Neural progenitor cell (in vitro differentiated cells): ENCODE results near the gene ERMARD. TPM values are rescaled to one million over a fixed set of nuclear protein-coding genes. Genes with fewer than 3 reads are reported as not detected.

Experiments used
- DNase-seq: peaks from one replicate; pipeline ENCODE4 v3.0.0-alpha.2; 2016; ENCODE audit warnings: low spot score
- H2AFZ ChIP-seq: fragments of 200-600 bp; sonication (generic); replicated peaks from 2 replicates; pipeline ENCODE4 v1.6.1; 2016; ENCODE audit warnings: antibody characterized with exemption
- H3F3A ChIP-seq: fragments of 200-600 bp; sonication (generic); 2 replicates; pipeline ENCODE4 v1.6.1; 2016; ENCODE audit warnings: antibody characterized with exemption, low read depth
- H3K27ac ChIP-seq: fragments of 200-600 bp; sonication (generic); 2 replicates; pipeline ENCODE4 v1.5.1; 2016; ENCODE audit warnings: mild to moderate bottlenecking
- H3K27me3 ChIP-seq: fragments of 200-600 bp; sonication (generic); 2 replicates; pipeline ENCODE4 v1.6.1; 2016; ENCODE audit warnings: mild to moderate bottlenecking, moderate library complexity
- H3K36me3 ChIP-seq: fragments of 200-600 bp; sonication (generic); 2 replicates; pipeline ENCODE4 v1.5.1; 2016
- H3K4me1 ChIP-seq: fragments of 200-600 bp; sonication (generic); 2 replicates; pipeline ENCODE4 v1.6.1; 2016; ENCODE audit warnings: mixed run types
- H3K4me2 ChIP-seq: fragments of 200-600 bp; sonication (generic); 2 replicates; pipeline ENCODE4 v1.6.1; 2016
- H3K4me3 ChIP-seq: fragments of 200-600 bp; sonication (generic); 2 replicates; pipeline ENCODE4 v1.5.1; 2016
- H3K79me2 ChIP-seq: fragments of 200-600 bp; sonication (generic); 2 replicates; pipeline ENCODE4 v1.6.1; 2016; ENCODE audit warnings: low read depth
- H3K9ac ChIP-seq: fragments of 200-600 bp; sonication (generic); 2 replicates; pipeline ENCODE4 v1.6.1; 2016
- H3K9me3 ChIP-seq: fragments of 200-600 bp; sonication (generic); 2 replicates; pipeline ENCODE4 v1.5.1; 2016; ENCODE audit warnings: low read depth
- H4K20me1 ChIP-seq: fragments of 200-600 bp; sonication (generic); 2 replicates; pipeline ENCODE4 v1.6.1; 2016; ENCODE audit warnings: low read depth
- H3K27ac Mint-ChIP-seq: 3 replicates; pipeline ENCODE4 v1.8.0; 2021; ENCODE audit warnings: mixed read lengths
- H3K27me3 Mint-ChIP-seq: 2 replicates; pipeline ENCODE4 v1.8.0; 2022; ENCODE audit warnings: low read depth, mild to moderate bottlenecking, inconsistent platforms, moderate library complexity, mixed read lengths; ENCODE audit not compliant: insufficient read depth
- H3K36me3 Mint-ChIP-seq: 3 replicates; pipeline ENCODE4 v1.8.0; 2021; ENCODE audit warnings: mixed read lengths
- H3K4me1 Mint-ChIP-seq: 3 replicates; pipeline ENCODE4 v1.8.0; 2021; ENCODE audit warnings: mixed read lengths
- H3K4me3 Mint-ChIP-seq: 3 replicates; pipeline ENCODE4 v1.8.0; 2021; ENCODE audit warnings: mild to moderate bottlenecking, moderate library complexity, mixed read lengths
- H3K9me3 Mint-ChIP-seq: 3 replicates; pipeline ENCODE4 v1.8.0; 2020; ENCODE audit warnings: mixed read lengths
- EZH2 ChIP-seq: fragments of 200-600 bp; sonication (generic); IDR thresholded peaks from 2 replicates; pipeline ENCODE4 v1.6.1; 2017; ENCODE audit warnings: antibody characterized with exemption, mild to moderate bottlenecking, moderate library complexity
- EZH2phosphoT487 ChIP-seq: fragments of 200-600 bp; sonication (generic); IDR thresholded peaks from 2 replicates; pipeline ENCODE4 v1.6.1; 2017; ENCODE audit warnings: antibody characterized with exemption
- total RNA-seq: library from RNA; depleted of rRNA; stranded (reverse); fragments of >200 nt; gene quantifications from 2 replicates; pipeline ENCODE4 v1.2.3, GENCODE V29; 2015; ENCODE audit warnings: low replicate concordance
- TF ChIP-seq, protein P1 (sequence below): fragments of 200-600 bp; sonication (generic); IDR thresholded peaks from 2 replicates; pipeline ENCODE4 v1.5.1; 2017; ENCODE audit warnings: antibody characterized with exemption, mild to moderate bottlenecking

ERMARD gene
- 23.9 and 31.4 TPM in 2 replicates for total RNA-seq

GRCh38 chr6:169751242-169752073 is at the start of gene ERMARD, which contains the start of gene DYNLT2:
Gene ERMARD, plus strand, starts transcription at chr6:169751622. Its CDS starts 36 bp downstream, at chr6:169751658.
Gene DYNLT2, minus strand, starts transcription at chr6:169751572. Its CDS starts 114 bp downstream, at chr6:169751458.
- H3K4me3 ChIP-seq = peak within 1 kb of the TSS; percentile 90
- peaks cover 38% of the 10 kb centered on the region for H3K79me2 ChIP-seq
- no peaks in the 10 kb centered on the region for H3K36me3 ChIP-seq
- H3K27me3 ChIP-seq = no peaks in the 10 kb centered on the region
- Mint-ChIP-seq H3K27ac (peak within 1 kb of the TSS; percentile 99), H3K4me3 (peak within 1 kb of the TSS; percentile 99), H3K27me3 (peaks cover 2% of the 10 kb centered on the region), H3K4me1 (peaks cover 43% of the 10 kb centered on the region), H3K36me3 (peaks cover 9% of the 10 kb centered on the region), H3K9me3 (peaks cover 1% of the 10 kb centered on the region)
- peak within 1 kb of the TSS; percentile 78 for H2AFZ ChIP-seq
- peaks cover 21% of the 10 kb centered on the region for H3F3A ChIP-seq
- no peaks in the 10 kb centered on the region for H3K9me3 ChIP-seq
- peak within 1 kb of the TSS; percentile 96 for H3K4me2 ChIP-seq
- no peaks in the 10 kb centered on the region for H4K20me1 ChIP-seq
- peaks cover 16% of the 10 kb centered on the region for H3K4me1 ChIP-seq
- peak; percentile 98 for DNase-seq
- peak within 1 kb of the TSS; percentile 95 for H3K9ac ChIP-seq
- TF ChIP-seq, protein P1, sequence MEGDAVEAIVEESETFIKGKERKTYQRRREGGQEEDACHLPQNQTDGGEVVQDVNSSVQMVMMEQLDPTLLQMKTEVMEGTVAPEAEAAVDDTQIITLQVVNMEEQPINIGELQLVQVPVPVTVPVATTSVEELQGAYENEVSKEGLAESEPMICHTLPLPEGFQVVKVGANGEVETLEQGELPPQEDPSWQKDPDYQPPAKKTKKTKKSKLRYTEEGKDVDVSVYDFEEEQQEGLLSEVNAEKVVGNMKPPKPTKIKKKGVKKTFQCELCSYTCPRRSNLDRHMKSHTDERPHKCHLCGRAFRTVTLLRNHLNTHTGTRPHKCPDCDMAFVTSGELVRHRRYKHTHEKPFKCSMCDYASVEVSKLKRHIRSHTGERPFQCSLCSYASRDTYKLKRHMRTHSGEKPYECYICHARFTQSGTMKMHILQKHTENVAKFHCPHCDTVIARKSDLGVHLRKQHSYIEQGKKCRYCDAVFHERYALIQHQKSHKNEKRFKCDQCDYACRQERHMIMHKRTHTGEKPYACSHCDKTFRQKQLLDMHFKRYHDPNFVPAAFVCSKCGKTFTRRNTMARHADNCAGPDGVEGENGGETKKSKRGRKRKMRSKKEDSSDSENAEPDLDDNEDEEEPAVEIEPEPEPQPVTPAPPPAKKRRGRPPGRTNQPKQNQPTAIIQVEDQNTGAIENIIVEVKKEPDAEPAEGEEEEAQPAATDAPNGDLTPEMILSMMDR = peak; percentile 21
- TF ChIP-seq EZH2phosphoT487 = no peak
- peak; percentile 45 for TF ChIP-seq EZH2
- H3K27ac ChIP-seq = peak within 1 kb of the TSS; percentile 97

DNA sequence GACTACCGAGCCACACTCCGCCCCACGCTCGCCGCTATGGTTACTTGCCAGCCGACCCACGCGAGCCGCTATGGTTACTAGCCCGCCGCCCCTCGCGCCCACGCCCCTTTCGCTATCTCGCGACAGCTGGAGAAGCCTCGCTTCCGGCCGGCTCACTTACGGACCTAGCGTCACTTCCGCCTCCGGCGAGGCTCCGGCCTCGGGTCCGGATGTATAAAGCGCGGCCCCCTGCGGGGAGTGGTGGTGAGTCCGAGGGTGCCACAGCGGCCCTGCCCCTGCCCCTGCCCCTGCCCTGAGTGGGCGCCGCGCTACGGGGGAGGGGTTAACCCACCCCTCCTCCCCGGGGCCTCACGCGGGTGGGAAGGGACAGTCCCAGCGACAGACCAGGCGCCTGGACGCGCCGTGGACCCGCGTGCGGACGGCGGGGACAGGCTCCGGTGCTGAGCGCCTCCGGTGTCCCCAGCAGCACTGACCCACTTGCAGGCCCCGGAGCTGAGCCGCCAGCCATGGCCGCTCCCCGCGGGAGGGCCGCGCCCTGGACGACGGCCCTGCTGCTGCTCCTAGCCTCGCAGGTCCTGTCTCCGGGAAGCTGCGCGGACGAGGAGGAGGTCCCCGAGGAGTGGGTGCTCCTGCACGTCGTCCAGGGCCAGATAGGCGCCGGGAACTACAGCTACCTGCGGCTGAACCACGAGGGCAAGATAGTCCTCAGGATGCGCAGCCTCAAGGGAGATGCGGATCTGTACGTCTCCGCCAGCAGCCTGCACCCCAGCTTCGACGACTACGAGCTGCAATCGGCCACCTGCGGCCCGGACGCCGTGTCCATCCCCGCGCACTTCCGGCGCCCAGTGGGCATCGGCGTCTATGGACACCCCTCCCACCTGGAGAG is 49.2 kb upstream of the ERMARD start, which contains the start of the genes C6orf120 and WDR27:
Gene C6orf120, plus strand, starts transcription at position 173 of the 886 bp plus-strand sequence. Its CDS starts 334 bp downstream, at position 507.
Gene WDR27, minus strand, starts transcription at position 76 of the 886 bp plus-strand sequence. CDS start 13,024 bp downstream, outside the sequence.
- Histone ChIP-seq H3K27me3 (no peaks in the 10 kb centered on the region), H3K4me1 (peaks cover 27% of the 10 kb centered on the region), H3K4me2 (peak within 1 kb of the TSS; percentile 92), H3K27ac (peak within 1 kb of the TSS; percentile 72), H4K20me1 (peaks cover 31% of the 10 kb centered on the region), H3K4me3 (peak within 1 kb of the TSS; percentile 85), H3K36me3 (no peaks in the 10 kb centered on the region), H3F3A (no peaks in the 10 kb centered on the region), H3K9me3 (no peaks in the 10 kb centered on the region), H3K9ac (peak within 1 kb of the TSS; percentile 89), H3K79me2 (peaks cover 83% of the 10 kb centered on the region), H2AFZ (peak within 1 kb of the TSS; percentile 82)
- H3K27me3 Mint-ChIP-seq = peaks cover 2% of the 10 kb centered on the region
- H3K4me3 Mint-ChIP-seq = peak within 1 kb of the TSS; percentile 94
- peaks cover 3% of the 10 kb centered on the region for H3K9me3 Mint-ChIP-seq
- H3K27ac Mint-ChIP-seq = peak within 1 kb of the TSS; percentile 94
- peaks cover 31% of the 10 kb centered on the region for H3K4me1 Mint-ChIP-seq
- no peak for TF ChIP-seq EZH2phosphoT487
- TF ChIP-seq, protein P1 = no peak
- no peak for TF ChIP-seq EZH2
- DNase-seq = peak; percentile 98
- peaks cover 18% of the 10 kb centered on the region for H3K36me3 Mint-ChIP-seq

- Histone ChIP-seq H3K27me3 (no peaks in the 10 kb centered on the region), H3K36me3 (peaks cover 5% of the 10 kb centered on the region), H3F3A (no peaks in the 10 kb centered on the region), H3K27ac (peak overlapping the region; percentile 72), H3K4me3 (peak overlapping the region; percentile 85), H4K20me1 (peaks cover 31% of the 10 kb centered on the region), H3K9me3 (no peaks in the 10 kb centered on the region), H3K4me2 (peak overlapping the region; percentile 92), H3K9ac (peak overlapping the region; percentile 89), H2AFZ (peak overlapping the region; percentile 82), H3K79me2 (peaks cover 76% of the 10 kb centered on the region), H3K4me1 (peaks cover 27% of the 10 kb centered on the region)
- Mint-ChIP-seq H3K36me3 (peaks cover 13% of the 10 kb centered on the region), H3K4me3 (peak overlapping the region; percentile 90), H3K27ac (peak overlapping the region; percentile 94), H3K27me3 (peaks cover 2% of the 10 kb centered on the region), H3K4me1 (peaks cover 31% of the 10 kb centered on the region), H3K9me3 (peaks cover under 1% of the 10 kb centered on the region)
- no peak for TF ChIP-seq EZH2phosphoT487
- TF ChIP-seq EZH2 = no peak
- TF ChIP-seq, protein P1 = no peak
- DNase-seq = no peak
Observed at GRCh38 chr6:169702840-169703246, 48.6 kb upstream of the ERMARD start.
